Measurements from ENCODE around the gene NGRN. TPM values are rescaled to one million over a fixed set of nuclear protein-coding genes. Genes with fewer than 3 reads are reported as not detected.
A peak's percentile ranks its signal among the peaks of the same experiment; 100 is the strongest.

NGRN gene
- total and polyA plus RNA-seq, 3 experiments from 2014 or later: 34.1 to 45.8 (median 36.0) TPM

GRCh38 chr15:90225047-90225446 lies 40.4 kb upstream of the NGRN start:
- H3K9me3 Mint-ChIP-seq: no peaks in the 10 kb centered on the region
- no peak for DNase-seq
- H3K9me3 ChIP-seq (ENCODE audit: low read length): no peaks in the 10 kb centered on the region
- no peaks in the 10 kb centered on the region for H3K27me3 Mint-ChIP-seq
- CTCF ChIA-PET: interaction anchor here (0.9 kb wide), 1 partner anchor 14 kb away, joined by 4 read pairs; no protein-coding TSS in a partner anchor
- H3K27me3 ChIP-seq (ENCODE audit: insufficient read depth, low read length, poor library complexity, severe bottlenecking): no peaks in the 10 kb centered on the region
- POLR2A ChIA-PET: no interaction called here
- H3K36me3 Mint-ChIP-seq: peaks cover 0 to 55% (median 5%) of the 10 kb centered on the region in 3 donors
- H3K27ac Mint-ChIP-seq: no peak overlapping the region
- peaks cover 11 to 15% (median 14%) of the 10 kb centered on the region in 3 donors for H3K4me1 Mint-ChIP-seq
- no peak overlapping the region for H3K27ac ChIP-seq (ENCODE audit: low read depth, low read length)
- H3K4me1 ChIP-seq (ENCODE audit: insufficient read depth, low read length): peaks cover 15% of the 10 kb centered on the region
- H3K4me3 ChIP-seq (ENCODE audit: low read length): no peak overlapping the region
- no peak overlapping the region for H3K4me3 Mint-ChIP-seq
- H3K36me3 ChIP-seq (ENCODE audit: insufficient read depth, low read length): peaks cover 26% of the 10 kb centered on the region

- Histone ChIP-seq H3K27ac (ENCODE audit: low read depth, low read length) (no peak overlapping the region), H3K27me3 (ENCODE audit: insufficient read depth, low read length, poor library complexity, severe bottlenecking) (no peaks in the 10 kb centered on the region), H3K4me1 (ENCODE audit: insufficient read depth, low read length) (peaks cover 21% of the 10 kb centered on the region), H3K9me3 (ENCODE audit: low read length) (no peaks in the 10 kb centered on the region), H3K36me3 (ENCODE audit: insufficient read depth, low read length) (peaks cover 31% of the 10 kb centered on the region), H3K4me3 (ENCODE audit: low read length) (no peak overlapping the region)
- no peak for DNase-seq
- CTCF ChIA-PET: interaction anchor here (0.9 kb wide), 1 partner anchor 13 kb away, joined by 4 read pairs; no protein-coding TSS in a partner anchor
- H3K36me3 Mint-ChIP-seq: peaks cover 0 to 61% (median 5%) of the 10 kb centered on the region in 3 donors
- H3K27ac Mint-ChIP-seq: peak overlapping the region in 5 of 8 donors; percentile 33 to 79 (median 35)
- no peak overlapping the region for H3K4me3 Mint-ChIP-seq
- peaks cover 17 to 21% (median 20%) of the 10 kb centered on the region in 3 donors for H3K4me1 Mint-ChIP-seq
- POLR2A ChIA-PET: no interaction called here
- H3K27me3 Mint-ChIP-seq: no peaks in the 10 kb centered on the region
- no peaks in the 10 kb centered on the region for H3K9me3 Mint-ChIP-seq
Observed at GRCh38 chr15:90225504-90226234, 39.8 kb upstream of the NGRN start.

GRCh38 chr15:90227336-90227735 lies 38.1 kb upstream of the NGRN start:
- POLR2A ChIA-PET: no interaction called here
- no peaks in the 10 kb centered on the region for H3K27me3 ChIP-seq (ENCODE audit: insufficient read depth, low read length, poor library complexity, severe bottlenecking)
- no peaks in the 10 kb centered on the region for H3K9me3 ChIP-seq (ENCODE audit: low read length)
- H3K36me3 Mint-ChIP-seq: peaks cover 8 to 67% (median 13%) of the 10 kb centered on the region in 3 donors
- no peak for DNase-seq
- H3K27me3 Mint-ChIP-seq: no peaks in the 10 kb centered on the region
- H3K9me3 Mint-ChIP-seq: no peaks in the 10 kb centered on the region
- peaks cover 37% of the 10 kb centered on the region for H3K4me1 ChIP-seq (ENCODE audit: insufficient read depth, low read length)
- H3K27ac Mint-ChIP-seq: peak overlapping the region in 5 of 8 donors; percentile 56 to 82 (median 66)
- H3K36me3 ChIP-seq (ENCODE audit: insufficient read depth, low read length): peaks cover 31% of the 10 kb centered on the region
- CTCF ChIA-PET: interaction anchor here (1.0 kb wide), 1 partner anchor 8 kb away, joined by 3 read pairs; no protein-coding TSS in a partner anchor
- no peak overlapping the region for H3K4me3 ChIP-seq (ENCODE audit: low read length)
- no peak overlapping the region for H3K4me3 Mint-ChIP-seq
- H3K27ac ChIP-seq (ENCODE audit: low read depth, low read length): no peak overlapping the region
- H3K4me1 Mint-ChIP-seq: peaks cover 33 to 38% (median 37%) of the 10 kb centered on the region in 3 donors

GRCh38 chr15:90227816-90228772 lies 37.4 kb upstream of the NGRN start:
- peak overlapping the region in 1 of 7 donors; percentile 18 for H3K4me3 Mint-ChIP-seq
- H3K27me3 Mint-ChIP-seq: peaks cover 0 to 1% of the 10 kb centered on the region in 2 donors
- H3K27ac Mint-ChIP-seq: peak overlapping the region in 7 of 8 donors; percentile 42 to 100 (median 98)
- DNase-seq: no peak
- H3K36me3 ChIP-seq (ENCODE audit: insufficient read depth, low read length): peaks cover 31% of the 10 kb centered on the region
- H3K27ac ChIP-seq (ENCODE audit: low read depth, low read length): no peak overlapping the region
- H3K27me3 ChIP-seq (ENCODE audit: insufficient read depth, low read length, poor library complexity, severe bottlenecking): no peaks in the 10 kb centered on the region
- peaks cover 43% of the 10 kb centered on the region for H3K4me1 ChIP-seq (ENCODE audit: insufficient read depth, low read length)
- peaks cover 39 to 46% (median 43%) of the 10 kb centered on the region in 3 donors for H3K4me1 Mint-ChIP-seq
- ChIA-PET CTCF (interaction anchor here (1.0 kb wide), 1 partner anchor 9 kb away, joined by 3 read pairs; no protein-coding TSS in a partner anchor), POLR2A (interaction anchor here (0.6 kb wide), 1 partner anchor 38 kb away, joined by 3 read pairs; no protein-coding TSS in a partner anchor)
- no peaks in the 10 kb centered on the region for H3K9me3 Mint-ChIP-seq
- H3K4me3 ChIP-seq (ENCODE audit: low read length): no peak overlapping the region
- H3K36me3 Mint-ChIP-seq: peaks cover 8 to 68% (median 14%) of the 10 kb centered on the region in 3 donors
- H3K9me3 ChIP-seq (ENCODE audit: low read length): no peaks in the 10 kb centered on the region

- Histone ChIP-seq H3K9me3 (ENCODE audit: low read length) (no peaks in the 10 kb centered on the region), H3K4me3 (ENCODE audit: low read length) (no peak overlapping the region), H3K36me3 (ENCODE audit: insufficient read depth, low read length) (peaks cover 31% of the 10 kb centered on the region), H3K4me1 (ENCODE audit: insufficient read depth, low read length) (peaks cover 43% of the 10 kb centered on the region), H3K27me3 (ENCODE audit: insufficient read depth, low read length, poor library complexity, severe bottlenecking) (no peaks in the 10 kb centered on the region), H3K27ac (ENCODE audit: low read depth, low read length) (no peak overlapping the region)
- H3K4me1 Mint-ChIP-seq: peaks cover 39 to 46% (median 44%) of the 10 kb centered on the region in 3 donors
- peaks cover 0 to 1% of the 10 kb centered on the region in 2 donors for H3K27me3 Mint-ChIP-seq
- peaks cover 8 to 66% (median 14%) of the 10 kb centered on the region in 3 donors for H3K36me3 Mint-ChIP-seq
- H3K27ac Mint-ChIP-seq: peak overlapping the region; percentile 59 to 100 (median 99)
- no peak for DNase-seq
- ChIA-PET POLR2A (interaction anchor here (0.5 to 0.6 kb wide), 2 partner anchors 9 to 37 kb away, joined by 3 to 4 read pairs; no protein-coding TSS in a partner anchor), CTCF (no interaction called here)
- H3K4me3 Mint-ChIP-seq: peak overlapping the region in 1 of 7 donors; percentile 40
- no peaks in the 10 kb centered on the region for H3K9me3 Mint-ChIP-seq
Observed at GRCh38 chr15:90228960-90229359, 36.5 kb upstream of the NGRN start.

GRCh38 chr15:90230071-90230494 lies 35.4 kb upstream of the NGRN start:
- ChIA-PET POLR2A (interaction anchor here (2.1 to 5.0 kb wide), 2 partner anchors 29 to 36 kb away, joined by 12 to 39 read pairs; partner anchors contain the start of genes NGRN and SEMA4B), CTCF (interaction anchor here (1.5 to 2.2 kb wide), 3 partner anchors 12 to 36 kb away, joined by 6 to 9 read pairs (median 9); partner anchors contain the start of genes NGRN and SEMA4B)
- peak overlapping the region; percentile 96 to 100 (median 100) for H3K27ac Mint-ChIP-seq
- H3K27ac ChIP-seq (ENCODE audit: low read depth, low read length): peak overlapping the region; percentile 92
- H3K27me3 Mint-ChIP-seq: peaks cover 0 to 1% of the 10 kb centered on the region in 2 donors
- no peaks in the 10 kb centered on the region for H3K9me3 Mint-ChIP-seq
- no peaks in the 10 kb centered on the region for H3K9me3 ChIP-seq (ENCODE audit: low read length)
- H3K4me3 Mint-ChIP-seq: peak overlapping the region; percentile 13 to 98 (median 90)
- DNase-seq: no peak
- H3K4me1 ChIP-seq (ENCODE audit: insufficient read depth, low read length): peaks cover 50% of the 10 kb centered on the region
- peak overlapping the region; percentile 55 for H3K4me3 ChIP-seq (ENCODE audit: low read length)
- H3K36me3 ChIP-seq (ENCODE audit: insufficient read depth, low read length): peaks cover 31% of the 10 kb centered on the region
- peaks cover 49 to 56% (median 52%) of the 10 kb centered on the region in 3 donors for H3K4me1 Mint-ChIP-seq
- no peaks in the 10 kb centered on the region for H3K27me3 ChIP-seq (ENCODE audit: insufficient read depth, low read length, poor library complexity, severe bottlenecking)
- peaks cover 8 to 61% (median 14%) of the 10 kb centered on the region in 3 donors for H3K36me3 Mint-ChIP-seq

- H3K4me1 ChIP-seq (ENCODE audit: insufficient read depth, low read length): peaks cover 51% of the 10 kb centered on the region
- H3K4me1 Mint-ChIP-seq: peaks cover 50 to 57% (median 54%) of the 10 kb centered on the region in 3 donors
Observed at GRCh38 chr15:90230610-90231009, 34.9 kb upstream of the NGRN start.

More at GRCh38 chr15:90230610-90231009, 34.9 kb upstream of the NGRN start:
- H3K27me3 Mint-ChIP-seq: peaks cover 0 to 1% of the 10 kb centered on the region in 2 donors
- no peak for DNase-seq
- H3K9me3 Mint-ChIP-seq: no peaks in the 10 kb centered on the region
- Histone ChIP-seq H3K9me3 (ENCODE audit: low read length) (no peaks in the 10 kb centered on the region), H3K27me3 (ENCODE audit: insufficient read depth, low read length, poor library complexity, severe bottlenecking) (no peaks in the 10 kb centered on the region), H3K36me3 (ENCODE audit: insufficient read depth, low read length) (peaks cover 31% of the 10 kb centered on the region), H3K4me3 (ENCODE audit: low read length) (peak overlapping the region; percentile 55), H3K27ac (ENCODE audit: low read depth, low read length) (peak overlapping the region; percentile 92)
- CTCF ChIA-PET: interaction anchor here (1.0 to 2.2 kb wide), 8 partner anchors 9 to 701 kb away, joined by 3 to 9 read pairs (median 6); partner anchors contain the start of genes AP3S2, HDDC3, NGRN and SEMA4B
- peak overlapping the region; percentile 96 to 100 (median 100) for H3K27ac Mint-ChIP-seq
- H3K36me3 Mint-ChIP-seq: peaks cover 8 to 57% (median 14%) of the 10 kb centered on the region in 3 donors
- POLR2A ChIA-PET: interaction anchor here (0.5 to 5.0 kb wide), 5 partner anchors 11 to 45 kb away, joined by 3 to 39 read pairs (median 3); partner anchors contain the start of genes NGRN, SEMA4B and TTLL13
- peak overlapping the region; percentile 84 to 98 (median 91) for H3K4me3 Mint-ChIP-seq
